HG03439 (cell line): ENCODE data around the gene LYL1.

Experiments
- ATAC-seq: cut with Tn5 transposase; IDR thresholded peaks from one replicate; pipeline ENCODE4 v1.9.1; 2021; ENCODE audit warnings: mild to moderate bottlenecking, moderate library complexity; ENCODE audit not compliant: unreplicated experiment

LYL1 gene

DNA sequence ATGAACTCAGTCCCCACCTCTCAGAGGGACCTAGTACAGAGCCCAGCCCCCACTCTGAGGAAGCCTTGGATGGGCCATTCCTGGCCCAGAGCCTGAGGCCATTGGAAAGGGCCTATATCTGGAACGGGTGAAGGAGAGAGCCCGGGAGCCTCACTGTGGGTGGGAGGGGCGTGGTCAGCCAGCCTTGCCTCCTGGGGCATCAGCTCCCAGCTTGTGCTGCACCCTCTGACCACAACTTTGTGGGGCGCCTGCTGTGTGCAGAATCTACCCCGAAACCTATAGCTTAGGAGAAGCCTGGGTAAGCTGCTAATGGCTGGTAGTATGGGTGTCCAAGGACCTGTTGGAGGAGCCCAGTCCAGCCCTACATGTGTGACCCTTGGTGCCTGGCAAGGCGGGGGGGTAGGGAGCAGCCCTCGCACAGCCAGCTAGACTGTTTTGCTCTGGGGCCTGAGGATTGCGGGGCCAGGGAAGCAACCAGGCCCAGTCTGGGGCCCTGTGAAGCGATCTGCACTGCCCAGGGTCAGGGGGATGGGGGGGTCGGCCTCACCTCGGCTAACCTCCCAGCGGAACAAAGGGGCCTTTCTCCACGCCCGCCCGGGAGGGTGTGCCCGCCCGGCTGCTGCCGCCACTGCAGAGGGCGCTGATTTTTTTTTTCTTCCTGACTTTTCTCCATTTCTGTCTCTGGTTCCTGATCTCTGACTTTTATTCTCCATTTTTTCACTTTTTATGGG lies 42.3 kb downstream of the LYL1 start:
- ATAC-seq = no peak

DNA sequence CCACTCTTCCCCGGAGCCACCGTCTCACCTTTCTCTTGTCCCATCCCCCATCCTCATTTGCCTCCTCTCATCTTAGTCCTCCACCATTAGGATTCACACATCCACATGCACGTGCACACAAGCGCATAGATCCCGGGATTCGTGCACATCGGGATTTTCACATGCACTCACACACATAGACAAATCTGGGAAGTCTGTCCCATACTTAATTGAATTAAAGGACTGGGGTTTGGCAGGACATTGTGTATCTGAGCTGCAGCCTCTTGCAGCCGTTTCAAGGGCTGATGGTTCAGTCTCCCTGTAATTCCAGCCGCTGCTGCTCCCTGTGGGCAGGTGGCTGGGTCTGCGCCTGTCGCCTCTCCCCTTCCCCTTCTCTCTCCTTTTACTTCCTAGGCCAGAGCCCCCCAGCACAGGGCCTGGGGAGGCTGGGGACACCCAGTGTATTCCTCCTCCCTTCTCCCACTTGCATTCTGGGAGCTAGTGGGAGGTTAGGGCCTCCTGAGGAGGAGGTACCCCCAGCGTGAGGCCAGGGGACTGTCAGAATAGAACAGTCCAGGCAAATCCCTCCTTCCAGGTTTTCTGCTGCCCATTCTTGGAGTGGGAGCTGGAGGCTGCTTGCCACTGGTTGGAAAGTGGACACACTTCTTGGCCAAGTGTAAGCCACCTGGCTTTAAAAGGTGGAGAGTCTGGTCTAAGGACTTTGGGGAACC lies 43.6 kb downstream of the LYL1 start:
- ATAC-seq = no peak

DNA sequence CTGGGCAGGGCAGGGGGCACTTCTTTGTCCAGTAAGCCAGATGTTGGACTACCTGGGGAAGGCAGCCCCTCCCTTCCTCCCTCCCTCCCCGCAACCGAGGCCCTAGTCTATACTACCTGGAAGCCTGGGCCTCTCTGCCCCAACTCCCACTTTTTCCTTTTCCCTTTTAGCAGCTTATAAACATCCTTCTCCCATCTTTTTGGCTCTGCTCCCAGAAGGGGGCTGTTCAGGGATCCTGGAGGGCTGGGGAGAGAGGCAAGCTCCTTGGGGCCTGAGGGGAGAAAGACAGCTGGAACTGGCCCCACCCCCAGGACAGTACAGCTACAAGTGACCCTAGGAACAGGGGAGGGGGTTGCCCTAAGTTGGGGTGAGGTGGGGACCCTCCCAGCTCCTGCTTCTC lies 44.9 kb downstream of the LYL1 start:
- ATAC-seq = no peak

DNA sequence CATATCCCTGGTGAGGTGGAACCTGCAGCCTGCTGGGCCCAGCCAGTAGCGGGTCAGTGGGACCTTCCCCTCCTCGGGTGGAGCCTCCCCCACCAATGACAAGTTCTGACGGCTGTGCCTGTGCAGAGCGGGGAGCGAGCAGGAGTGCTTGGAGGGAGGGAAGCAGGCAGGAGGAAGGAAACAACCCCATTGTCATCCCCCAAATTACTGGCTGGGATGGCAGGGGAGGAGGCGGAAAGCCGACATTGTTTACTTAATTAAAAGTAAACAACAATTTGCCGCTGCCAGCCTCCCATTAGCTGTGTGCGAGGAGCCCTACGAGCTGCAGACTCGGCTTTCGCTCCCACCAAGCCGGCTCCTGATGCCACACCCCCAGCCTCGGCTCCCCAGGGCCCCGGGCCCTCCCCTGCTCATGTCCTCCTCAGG lies 45.5 kb downstream of the LYL1 start:
- ATAC-seq = no peak

DNA sequence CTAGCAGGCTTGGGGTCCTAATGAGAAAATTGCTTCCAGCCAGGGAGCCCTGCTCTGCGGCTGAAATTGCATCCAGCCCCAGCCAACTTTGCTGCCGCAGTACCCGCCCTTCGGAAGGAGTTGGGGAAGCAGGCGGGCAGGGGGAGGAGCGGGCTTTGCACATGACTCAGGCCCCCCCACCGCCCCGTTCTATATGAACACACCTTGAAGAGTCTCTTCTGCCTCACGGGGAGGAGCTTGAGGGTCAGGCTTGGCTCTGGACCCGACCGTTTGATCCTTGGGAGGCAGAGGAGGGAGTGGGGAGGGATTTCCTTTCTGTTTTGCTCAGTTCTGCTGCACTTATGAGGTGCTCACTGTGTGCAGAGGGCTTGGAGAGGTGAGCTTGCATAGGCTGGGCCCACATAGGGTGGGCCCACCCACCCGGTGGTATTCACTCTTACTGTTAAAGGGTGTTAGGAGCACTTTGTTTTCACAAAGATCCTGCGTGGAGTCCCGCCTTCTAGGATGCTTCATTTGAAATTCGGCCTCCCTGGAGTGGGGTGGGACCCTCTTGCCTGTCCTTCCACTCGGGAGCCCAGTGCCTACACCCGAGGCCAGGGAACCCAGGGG lies 46.5 kb downstream of the LYL1 start:
- ATAC-seq = no peak

DNA sequence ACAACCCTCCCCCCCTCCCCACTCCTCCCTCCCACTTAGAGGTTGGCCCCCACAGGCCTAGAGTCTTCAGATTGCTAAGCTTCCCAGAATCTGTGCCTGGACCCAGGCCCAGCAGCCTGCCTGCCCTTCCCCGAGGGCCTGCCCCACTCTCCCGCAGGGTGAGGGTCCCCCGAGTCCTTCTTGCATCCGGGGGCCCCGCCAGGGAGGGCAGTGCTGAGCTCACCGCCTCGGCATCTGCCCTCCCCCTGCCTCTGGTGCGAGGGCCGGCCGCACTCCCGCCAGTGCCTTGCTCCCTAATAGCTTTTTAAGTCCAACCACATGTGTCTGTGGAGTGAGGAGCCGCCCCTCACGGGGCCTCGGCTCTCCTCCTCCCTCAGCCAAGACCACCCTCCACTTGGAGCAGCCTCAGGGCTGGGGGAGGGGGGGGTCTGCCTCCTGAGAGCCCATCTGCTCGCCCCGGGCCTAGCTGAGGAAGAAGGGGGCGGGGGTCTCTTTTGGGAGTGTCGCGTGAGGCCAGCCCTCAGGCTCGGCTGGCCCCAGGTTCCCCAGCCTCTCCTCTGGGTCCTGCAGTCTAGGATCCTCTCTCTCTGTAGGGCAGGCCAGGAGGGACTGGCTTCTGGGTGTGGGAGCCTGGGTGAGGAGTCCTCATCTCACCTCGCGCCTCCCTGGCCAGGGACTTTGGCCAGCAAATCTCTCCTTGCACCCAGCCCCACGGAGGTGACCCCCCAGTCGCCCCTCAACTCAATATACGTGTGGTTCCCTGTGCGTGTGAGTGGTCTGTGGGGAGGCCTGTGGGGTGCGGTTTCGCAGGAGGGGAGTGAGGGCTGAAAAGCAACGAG lies 47.2 kb downstream of the LYL1 start:
- no peak for ATAC-seq

DNA sequence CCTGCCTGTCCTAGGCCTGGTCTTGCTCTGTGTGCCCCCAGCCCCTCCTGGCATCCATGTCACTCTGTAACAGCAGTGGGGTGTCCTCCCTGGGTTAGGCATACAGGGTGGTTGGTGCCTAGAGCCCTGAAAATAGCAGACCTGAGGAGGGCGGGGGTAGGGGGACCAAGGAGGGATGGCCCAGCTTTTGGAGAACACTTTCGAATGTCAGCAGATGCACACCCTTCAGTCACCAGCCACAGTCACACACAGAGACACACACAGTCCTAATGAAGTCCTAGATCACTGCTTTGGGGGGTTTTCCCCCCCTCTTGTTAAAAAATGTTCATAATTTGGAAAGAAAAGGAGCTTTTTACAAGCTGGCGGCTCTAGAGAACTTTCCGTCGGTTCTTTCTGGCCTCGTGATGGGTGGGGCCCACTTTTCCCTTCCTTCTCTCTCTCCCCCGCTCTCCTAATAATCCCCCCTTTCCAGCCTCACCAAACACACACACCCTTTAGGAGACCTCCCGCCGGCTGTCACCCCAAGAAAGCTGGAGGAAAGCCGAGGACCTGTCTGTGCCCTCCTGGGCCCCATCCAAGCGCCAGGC lies 47.9 kb downstream of the LYL1 start:
- ATAC-seq = no peak

DNA sequence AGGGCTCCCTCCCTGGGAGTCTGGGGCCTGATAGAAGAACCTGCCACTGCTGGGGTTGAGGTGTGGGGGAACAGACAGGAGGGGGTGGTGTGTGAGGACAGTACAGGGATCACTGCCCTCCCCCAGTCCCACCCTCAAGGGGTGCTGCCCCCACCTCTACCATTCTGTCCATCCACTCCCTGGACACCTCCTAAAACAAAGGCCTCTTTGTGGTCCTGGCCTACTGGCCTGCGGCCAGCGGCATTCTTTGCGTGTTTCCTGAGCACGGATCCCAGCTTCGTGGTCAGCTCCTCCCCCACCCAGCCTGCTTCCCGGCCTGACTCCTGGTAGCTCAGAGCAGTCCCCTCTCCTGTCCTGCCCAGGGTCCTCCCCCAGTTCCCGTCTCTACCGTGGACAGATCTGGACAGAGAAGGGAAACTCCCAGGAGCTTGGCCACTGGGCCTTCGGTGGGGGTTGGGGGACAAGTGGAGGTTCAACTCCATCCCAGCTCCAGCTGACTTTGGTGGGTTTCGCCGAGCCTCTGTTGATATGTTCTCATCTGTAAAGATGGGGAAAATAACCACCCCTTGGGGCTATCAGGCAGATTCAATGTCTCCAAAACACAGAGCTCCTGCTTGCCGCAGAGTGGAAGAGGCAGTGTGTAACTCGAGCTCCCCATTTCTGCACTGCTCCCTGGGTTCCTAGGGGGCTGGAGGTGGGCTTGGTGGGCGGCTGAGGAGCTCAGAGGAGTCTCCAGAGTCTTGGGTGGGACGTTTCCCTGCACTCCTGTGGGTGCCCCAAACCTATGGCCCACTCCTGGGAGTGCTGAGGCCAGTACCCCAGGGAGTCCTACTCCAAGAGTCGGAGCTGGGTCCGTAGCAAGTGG lies 48.7 kb downstream of the LYL1 start:
- no peak for ATAC-seq

DNA sequence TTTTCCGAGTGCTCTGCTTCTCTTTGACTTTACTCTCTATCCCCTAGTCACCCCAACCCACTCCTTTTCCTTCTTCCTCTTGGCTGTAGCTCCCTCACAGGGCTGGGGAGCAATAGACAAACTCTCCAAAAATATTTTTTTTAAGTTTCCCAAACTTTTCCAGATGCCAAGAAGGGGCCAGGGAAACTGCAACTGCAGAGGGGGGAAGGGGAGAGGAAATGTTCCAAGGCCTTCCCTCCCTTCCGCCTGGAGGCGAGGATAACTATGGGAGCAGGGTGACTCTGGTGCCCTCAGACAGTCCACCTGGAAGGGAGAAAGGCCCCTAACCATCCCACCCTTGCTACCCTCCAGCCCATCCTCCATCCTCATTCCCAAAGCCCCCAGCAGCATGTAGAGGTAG lies 49.4 kb downstream of the LYL1 start:
- no peak for ATAC-seq

DNA sequence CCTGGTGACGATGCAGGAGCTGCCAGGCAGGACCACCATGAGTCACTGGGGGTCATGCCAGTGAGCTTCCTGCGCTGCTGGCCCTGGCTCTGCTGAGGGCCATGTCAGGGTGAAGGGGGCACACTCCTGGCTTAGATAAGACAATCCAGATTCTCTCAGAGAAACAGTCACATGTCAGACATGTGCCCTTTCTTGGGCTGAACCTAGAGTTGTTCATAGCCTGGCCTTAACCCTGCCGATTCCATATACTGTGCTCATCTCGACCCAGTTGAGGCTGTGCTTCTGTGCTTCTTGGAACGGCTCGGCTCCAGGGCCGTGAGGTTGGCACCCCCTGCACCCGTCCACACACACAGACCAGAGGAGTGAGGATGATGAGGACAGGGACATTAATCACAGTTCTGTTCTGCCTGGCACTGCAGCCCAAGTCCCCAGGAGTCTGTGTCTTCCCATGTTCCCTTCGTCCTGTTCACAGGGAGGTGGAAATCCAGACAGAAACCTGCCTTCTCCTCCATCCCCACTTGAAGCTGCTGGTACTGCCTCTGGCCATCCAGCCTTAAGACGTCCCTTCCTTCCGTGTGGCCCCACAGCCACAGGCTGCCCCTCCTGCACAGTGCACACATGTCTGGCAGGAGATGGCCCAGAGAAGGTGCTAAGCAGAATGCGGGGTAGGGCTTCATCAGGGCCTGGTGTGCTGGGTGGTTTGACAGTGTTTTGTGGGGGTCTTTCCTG lies 50.0 kb downstream of the LYL1 start:
- no peak for ATAC-seq

DNA sequence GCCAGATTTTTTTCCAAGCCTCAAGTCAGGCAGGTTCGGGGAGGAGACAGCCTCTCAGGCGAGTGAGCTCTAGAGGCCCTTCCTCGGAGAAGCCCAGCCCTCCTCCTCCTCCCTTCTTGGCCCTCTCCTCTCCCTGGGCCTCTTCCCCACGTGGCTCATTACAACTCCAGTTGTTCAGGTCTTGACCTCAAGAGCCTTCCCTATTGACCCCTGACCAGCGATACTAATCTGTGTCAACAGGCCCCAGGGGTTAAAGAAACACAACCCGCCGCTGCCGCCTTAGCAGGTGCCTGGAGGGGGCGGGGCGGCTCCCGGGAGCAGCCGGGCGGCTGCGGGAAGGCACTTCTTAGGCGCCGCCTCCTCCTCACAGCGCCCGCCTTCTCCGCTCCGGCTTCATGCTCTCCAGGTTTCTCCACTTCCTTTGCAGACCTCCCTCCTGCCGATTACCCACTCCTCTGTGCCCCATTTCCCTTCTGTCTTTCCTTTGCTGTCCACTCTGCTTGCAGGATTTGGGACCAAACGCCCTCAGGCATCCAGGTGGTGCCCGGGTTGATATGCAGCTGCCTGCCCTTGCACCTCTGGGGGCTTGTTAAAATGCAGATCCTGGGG lies 51.0 kb downstream of the LYL1 start:
- no peak for ATAC-seq

DNA sequence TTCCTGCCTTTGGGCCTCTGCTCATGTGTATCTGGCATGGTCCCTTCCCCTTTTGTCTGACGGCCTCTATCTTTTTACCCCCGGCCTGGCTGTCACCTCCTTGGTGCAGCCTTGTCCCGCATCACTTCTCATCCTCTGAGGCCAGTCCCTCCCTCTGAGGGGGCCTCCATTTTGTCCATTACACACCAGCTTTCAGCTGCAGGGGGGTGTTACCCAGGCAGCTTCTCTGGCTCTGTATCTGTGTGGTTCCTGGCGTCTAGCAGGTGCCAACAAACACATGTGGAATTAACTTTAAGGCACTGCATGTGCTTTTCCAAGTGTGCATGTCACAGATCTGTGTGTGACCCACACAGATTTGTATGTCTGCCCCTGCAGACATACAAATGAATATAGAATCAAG lies 52.4 kb downstream of the LYL1 start:
- ATAC-seq = no peak
